HG03039 (cell line): ENCODE results near the gene HRH2.
"Not testable (repeated sequence)": the region's sequence is repeated elsewhere in the genome, so short reads cannot be mapped to it uniquely, and the experiment has no call there.

ENCODE experiments used
- ATAC-seq: cut with Tn5 transposase; IDR thresholded peaks from one replicate; pipeline ENCODE4 v1.9.1; 2021; ENCODE audit warnings: mild to moderate bottlenecking, moderate library complexity; ENCODE audit not compliant: unreplicated experiment

Gene HRH2

DNA sequence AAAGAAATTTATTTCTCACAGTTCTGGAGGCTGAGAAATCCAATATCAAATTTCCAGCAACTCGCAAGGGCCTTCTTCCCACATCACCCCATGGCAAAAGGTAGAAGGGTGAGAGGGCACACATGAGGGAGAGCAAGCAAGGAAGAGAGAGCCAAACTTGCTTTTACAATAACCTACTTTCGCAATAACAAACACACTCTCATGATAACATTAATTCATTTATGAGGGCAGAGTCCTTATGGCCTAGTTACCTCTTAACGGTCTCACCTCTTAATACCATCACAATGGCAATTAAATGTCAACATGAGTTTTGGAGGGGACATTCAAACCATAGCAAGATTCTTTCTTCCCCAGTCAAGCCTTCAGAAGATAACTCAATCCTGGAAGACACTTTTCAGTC is 11.6 kb upstream of the HRH2 start:
- ATAC-seq: no peak

DNA sequence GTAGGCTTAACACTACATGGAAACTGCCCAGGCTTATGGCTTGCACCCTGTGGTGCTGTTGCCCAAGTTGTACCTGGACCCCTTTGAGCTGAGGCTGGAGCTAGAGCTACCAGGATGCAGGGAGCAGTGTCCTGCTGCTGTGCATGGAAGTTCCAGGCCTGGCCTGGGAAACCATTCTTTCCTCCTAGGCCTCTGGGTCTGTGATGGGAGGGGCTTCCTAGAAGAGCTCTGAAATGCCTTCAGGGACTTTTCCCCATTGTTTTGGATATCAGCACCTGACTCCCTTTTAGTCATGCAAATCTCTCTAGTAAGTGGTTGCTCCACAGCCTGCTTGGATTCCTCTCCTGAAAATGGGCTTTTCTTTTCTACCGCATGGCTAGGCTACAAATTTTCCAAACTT is 7.9 kb upstream of the HRH2 start:
- no peak for ATAC-seq

DNA sequence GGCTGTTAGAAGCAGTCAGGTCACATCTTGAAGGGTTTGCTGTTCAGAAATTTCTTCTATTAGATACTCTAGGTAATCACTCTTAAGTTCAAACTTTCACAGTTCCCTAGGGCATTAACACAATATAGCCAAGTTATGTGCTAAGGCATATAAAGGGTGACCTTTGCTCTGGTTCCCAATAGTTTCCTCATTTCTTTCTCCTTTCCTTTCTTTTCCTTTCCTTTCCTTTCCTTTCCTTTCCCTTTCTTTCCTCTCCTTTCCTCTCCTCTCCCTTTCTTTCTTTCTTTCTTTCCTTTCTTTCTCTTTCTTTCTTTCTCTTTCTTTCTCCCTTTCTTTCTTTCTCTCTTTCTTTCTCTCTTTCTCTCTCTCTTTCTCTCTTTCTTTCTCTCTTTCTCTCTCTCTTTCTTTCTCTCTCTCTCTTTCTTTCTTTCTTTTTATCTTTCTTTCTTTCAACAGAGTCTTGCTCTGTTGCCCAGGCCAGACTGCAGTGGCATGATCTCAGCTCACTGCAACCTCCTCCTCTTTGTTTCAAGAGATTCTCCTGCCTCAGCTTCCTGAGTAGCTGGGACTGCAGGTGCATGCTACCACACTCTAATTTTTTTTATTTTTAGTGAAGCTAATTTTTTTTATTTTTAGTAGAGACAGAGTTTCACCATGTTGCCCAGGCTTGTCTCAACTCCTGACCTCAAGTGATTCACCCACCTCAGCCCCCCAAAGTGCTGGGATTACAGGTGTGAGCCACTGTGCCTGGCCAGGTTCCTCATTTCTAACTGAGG is 7.3 kb upstream of the HRH2 start:
- not testable (repeated sequence) for ATAC-seq

DNA sequence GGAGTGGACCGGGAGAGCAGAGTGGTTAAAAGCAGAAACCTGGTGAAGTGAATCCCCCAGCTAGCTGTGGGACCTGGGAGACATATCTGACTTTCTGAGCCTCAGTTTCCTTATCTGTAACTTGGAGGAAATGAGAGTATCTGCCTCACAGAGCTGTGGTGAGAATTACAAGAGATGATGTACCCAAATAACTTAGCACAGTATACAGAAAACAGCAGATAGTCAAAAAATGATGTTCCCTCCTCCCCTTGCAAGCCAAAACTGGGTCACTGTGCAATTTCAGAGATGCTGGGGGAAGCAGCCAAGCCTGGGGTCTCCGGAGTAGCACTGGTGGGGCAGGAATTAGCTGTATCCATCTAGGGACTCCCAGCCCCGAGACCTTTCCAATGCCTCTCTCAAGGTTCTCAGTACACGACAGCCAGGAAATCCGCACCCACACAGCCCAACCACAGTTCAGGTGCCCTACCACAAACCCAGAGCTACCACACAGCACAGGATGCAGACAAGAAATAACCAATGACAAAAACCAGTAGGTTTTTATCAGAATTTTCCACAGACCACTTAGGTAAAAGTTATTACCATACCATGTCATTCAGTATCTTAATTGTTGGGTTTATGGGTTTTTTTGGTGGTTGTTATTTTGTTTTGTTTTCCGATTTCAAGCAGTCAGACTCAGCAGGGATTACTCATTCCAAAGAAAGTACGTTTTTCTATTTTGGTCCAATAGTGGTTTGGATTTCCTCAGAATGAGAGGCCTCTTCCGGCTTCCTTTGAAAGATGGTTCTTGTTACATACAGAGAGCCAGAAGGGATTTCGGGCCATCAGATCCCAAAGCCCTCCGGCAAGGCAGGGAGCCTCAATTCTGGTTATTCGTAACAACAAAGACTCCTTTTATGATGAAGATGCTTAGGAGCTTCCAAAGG is 4.9 kb upstream of the HRH2 start:
- ATAC-seq: no peak

DNA sequence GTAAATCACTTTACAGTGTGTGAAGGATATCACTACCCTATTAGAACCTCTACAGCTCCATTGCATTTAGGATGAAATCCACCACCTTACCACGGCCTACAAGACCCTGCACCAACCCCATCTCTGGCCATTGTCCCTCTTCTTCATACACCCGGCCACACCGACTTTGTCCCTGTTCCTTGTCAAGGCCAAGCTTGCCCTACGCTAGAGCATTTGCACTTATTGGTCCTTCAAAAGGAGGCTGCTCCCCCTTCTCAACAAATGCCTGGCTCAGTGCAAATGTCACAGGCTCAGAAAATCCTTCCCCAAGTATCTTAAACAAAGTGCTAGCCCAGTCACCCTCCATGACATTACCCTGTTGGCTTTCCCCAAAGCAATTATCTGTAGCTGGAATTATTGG is 4.1 kb upstream of the HRH2 start:
- no peak for ATAC-seq

DNA sequence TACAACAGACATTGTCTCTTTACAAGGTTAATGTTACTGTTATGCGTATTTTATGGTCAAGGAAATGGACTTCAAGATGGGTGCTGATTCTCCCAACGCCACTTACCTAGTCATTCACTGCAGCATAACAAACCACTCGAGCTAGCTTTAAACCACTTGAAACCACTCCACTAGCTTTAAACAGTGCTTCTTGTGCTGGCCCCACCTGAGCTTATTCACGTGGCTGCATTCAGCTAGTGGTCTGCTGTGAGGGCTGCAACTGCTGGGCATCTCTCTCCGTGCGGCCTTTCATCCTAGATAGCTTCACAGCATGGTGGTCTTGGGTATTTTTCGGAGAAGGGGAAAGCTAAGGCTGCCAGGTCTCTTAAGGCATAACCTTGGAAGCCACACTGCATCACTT is 3.5 kb upstream of the HRH2 start:
- no peak for ATAC-seq

DNA sequence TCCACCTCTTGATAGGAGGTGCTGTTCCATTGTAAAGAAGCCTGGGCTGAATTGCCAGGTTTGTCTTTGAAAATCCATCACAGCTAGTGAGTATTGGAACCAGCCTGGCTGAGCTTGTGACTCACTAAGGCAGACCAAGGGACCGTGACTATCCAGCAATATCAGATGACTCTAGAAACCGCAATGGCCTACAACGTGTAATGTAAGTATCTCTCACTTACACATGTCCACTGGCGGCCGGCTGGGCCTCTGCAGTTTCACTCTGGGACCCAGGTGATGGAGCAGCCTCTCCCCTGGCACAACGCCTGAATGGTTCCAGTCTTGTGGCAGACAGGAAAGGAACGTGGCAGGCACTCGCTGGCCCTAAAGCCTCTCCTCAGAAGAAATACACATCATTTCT is 3.1 kb upstream of the HRH2 start:
- ATAC-seq: no peak

DNA sequence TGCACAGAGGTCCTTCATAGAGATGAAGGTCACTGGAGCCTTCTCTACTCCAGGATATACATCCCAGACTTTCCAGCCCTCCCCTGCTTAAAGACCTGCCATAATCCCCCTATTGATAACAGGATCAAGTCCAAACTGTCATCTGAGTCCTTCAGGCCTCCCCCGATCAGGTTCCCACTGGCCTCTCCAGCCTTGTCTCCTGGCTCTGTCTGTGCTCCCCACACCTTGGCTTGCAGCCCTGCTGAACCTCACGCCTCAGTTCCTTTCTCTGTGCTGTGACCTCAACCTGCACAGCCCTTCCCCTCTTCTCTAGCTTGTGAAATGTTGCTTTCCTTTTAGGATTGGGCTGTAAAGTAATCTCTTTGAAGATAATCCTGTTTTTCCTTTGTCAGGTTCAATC is 2.5 kb upstream of the HRH2 start:
- no peak for ATAC-seq

DNA sequence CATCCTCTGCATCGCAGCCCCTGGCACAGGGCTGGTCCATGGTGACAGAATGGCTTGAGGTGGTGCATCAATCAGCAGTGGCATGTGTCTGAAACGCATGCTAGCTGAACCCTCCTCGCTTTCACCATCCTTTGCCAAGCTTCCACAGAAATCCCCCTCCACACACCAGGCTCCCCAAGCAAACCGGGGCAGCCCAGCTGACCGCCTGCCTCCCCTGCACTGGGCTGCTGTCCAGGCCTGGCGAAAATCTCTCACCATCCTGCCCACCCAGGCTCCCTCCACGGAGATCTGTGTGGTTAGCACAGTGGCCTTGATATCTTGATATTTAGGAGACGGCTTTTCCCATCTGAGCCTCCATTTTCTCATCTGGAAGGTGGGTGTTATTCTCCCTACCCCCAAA is 905 bp upstream of the HRH2 start:
- no peak for ATAC-seq

DNA sequence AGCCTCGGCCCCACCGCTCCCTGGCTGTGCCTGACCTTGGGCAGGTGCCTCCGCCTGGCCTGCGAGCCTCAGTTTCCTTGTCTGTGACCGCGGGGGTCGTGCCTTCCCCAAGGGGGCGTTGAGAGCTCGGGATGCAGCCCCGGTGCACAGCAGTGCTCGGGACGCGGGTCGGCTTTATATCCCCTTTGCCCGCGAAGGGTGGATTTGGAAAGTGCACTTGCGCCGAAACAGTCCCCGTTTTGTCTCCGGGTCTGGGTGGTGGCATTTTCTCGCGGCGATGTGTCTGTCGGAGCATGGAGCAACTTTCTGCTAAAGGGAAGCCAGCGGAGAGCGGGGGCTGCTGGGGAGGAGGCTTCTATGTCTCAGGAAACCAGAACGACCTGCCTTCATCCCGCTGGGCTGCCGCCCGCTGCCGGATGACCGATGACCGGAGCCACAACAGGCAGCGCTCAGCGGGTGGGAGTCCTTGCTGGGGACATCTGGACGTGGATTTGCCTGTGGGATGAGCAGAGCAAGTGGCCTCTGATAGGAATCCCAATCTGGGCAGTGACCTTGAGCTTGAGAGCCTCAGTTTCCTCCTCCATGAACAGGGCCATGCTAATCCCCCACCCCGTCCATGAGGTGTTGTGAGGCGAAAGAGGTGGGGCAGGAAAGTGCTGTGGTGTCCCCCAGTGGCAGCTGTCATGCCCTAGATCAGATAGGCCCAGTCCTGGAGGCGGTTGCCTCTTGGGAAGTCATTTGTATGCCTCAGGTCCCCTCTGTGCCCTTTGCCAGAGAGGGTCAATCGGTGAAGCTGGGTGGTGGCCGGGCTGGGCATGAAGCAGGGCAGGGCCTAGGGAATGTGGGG is 651 bp downstream of the HRH2 start:
- ATAC-seq: no peak

DNA sequence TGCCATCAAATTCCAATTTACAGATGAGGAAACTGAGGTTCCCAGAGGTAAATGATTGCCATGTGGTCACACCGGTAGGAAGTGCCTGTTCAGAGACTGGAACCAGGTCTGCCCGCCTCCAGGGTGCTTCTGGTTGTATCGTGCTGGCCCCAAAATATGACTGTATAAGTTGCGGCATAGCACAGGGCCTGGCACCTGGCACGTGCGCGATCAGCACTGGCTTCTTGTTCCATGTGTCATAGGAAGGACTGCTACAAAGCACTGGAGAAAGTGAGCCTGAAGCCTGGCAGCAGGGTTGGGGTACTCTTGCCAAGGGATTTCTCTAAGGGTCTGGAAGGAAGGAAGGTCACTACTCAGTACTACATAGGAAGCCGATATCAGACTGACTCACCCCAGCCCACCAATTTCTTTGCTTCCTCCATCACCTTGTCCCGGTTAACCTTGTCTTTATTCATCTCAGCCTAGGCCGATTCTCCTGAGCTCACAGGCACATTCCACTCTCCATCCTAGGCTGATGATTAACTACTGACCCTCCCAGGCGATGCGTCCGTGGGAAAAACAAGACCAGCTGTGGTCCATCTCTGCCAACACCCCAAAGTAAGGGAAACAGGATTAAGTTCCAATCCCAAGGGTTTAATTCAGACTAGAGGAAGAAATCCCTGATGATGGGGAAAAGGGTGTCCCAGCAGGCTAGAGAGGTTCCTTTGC is 1.8 kb downstream of the HRH2 start:
- ATAC-seq: no peak

DNA sequence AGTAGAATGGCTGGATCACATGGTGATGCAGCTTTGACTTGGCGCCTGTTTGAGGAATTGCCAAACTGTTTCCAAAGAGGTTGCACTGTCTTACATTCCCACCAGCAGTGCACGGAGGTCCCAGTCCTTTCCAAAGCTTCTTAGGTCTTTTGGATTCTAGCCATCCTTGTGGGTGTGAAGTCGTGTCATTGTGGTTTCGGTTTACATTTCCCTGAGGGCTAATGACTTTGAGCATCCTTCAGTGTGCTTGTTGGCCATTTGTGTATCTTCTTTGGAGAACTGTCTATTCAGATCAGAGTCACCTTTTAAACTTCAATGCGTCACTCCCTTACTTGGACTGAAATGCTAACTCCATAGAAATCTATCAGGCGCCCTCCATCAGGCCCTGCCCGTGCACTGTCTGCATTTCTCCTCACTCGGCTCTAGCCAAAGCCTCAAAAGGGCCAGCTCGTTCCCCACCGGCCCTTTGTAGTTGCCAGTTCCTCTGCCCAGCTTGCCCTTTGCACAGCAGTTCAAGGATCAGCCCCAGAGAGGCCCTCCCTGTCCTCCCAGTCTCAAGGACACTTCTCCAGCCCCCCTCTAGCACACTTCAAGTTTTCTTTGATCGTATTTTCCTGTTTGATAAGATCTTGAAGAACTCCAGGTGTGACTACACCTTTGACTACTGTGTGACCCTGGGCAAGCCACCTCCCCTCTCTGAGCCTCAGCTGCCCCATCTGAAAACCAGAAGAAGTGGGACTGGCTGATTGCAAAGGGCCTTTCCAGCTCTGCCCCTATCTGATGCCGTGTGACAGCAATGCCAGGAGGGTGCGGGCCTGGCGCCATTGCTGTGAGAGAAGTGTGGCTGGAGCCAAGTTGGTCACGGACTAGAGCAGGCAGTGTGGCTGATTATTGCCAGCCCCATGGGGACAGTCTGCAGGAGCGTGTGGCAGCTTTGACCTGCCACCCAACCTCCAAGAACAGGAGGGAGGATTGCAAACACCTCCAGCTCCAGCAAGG is 5.6 kb downstream of the HRH2 start:
- ATAC-seq: no peak

DNA sequence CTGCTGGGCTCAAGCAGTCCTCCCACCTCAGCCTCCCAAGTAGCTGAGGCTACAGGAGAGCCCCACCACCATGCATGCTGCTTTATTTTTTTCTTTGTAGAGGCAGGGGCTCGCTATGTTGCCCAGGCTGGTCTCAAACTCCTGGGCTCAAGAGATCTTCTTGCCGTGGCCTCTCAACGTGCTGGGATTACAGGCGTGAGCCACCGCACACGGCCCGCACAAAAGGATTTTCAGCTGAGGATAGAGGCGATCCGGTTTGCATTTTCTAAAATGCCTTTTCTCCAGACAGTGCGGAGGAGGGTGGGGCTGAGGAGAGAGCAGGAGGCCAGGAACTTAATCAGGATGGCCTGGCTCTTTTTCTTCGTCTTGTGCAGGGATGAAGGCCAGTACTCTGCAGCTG is 6.9 kb downstream of the HRH2 start:
- no peak for ATAC-seq

DNA sequence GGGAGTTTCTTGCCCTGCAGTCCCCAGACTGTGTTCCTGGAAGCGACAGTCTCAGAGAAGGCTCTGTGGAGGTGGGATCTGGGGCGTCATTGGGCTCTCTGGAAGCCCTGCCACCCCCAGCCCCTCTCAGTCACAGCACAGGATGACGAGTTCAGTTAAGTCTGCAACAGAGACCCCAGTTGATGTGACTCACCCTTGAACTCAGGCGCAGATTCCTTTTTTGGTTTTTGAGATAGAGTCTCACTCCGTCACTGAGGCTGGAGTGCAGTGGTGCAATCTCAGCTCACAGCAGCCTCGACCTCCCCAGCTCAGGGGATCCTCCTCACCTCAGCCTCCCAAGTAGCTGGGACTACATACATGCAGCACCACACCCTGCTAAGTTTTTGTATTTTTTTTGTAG is 8.3 kb downstream of the HRH2 start:
- ATAC-seq: no peak

DNA sequence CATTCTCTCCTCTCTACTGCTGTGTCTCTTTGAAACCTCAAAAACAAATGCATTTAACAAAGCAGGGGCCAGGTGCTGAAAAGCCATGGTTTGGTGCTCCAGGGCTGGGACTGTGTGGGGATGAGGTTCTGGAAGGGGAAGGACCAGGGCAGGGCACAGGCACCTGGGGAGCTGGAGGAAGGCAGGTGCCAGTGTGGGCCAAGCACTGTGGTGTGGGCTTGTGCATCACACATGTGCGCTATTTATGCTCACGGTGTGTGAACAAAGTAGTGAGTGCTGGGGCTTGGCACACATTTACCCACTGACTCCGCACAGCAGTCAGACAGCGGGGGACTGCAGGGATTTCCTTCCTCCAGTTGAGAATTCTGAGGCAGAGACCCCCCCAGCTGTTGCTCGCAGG is 10.1 kb downstream of the HRH2 start:
- ATAC-seq: no peak

DNA sequence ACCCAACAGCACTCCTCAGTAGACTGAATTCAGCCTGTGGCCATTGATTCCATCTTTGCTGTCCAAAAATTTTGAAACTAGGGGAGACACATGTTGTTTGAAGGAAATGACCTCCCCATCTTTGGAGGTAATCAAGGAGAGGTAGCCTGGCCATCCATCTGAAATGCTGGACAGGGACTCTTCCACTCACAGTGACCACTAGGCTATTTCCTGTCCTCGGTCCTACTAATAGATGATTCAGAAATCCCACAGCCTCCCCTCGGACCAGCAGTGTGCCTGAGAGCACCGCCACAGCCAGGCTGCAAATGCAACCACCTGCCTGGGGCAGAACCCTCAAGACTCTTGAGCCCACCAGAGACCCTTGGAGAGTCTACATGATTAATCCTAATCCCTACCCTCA is 12.5 kb downstream of the HRH2 start:
- ATAC-seq: no peak

DNA sequence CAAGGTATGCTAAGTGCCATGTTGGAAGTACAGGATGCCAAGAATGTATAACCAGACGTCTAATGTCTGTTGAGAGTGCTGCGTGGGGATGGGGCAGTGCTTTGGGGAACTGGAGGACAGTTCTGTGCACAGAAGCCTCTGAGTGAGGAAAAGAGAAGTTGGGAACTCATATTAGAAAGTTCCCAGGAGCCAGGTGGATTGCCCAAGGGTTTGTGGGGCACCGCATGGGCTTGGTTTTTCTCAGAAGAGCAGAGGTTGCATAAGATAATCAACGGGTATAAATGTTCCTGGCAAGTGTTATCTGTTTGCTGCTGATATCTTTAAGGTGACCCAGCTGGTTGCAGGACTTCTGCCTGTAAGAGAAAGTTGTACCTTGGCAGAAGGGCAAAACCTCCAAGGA is 13.1 kb downstream of the HRH2 start:
- ATAC-seq: no peak

DNA sequence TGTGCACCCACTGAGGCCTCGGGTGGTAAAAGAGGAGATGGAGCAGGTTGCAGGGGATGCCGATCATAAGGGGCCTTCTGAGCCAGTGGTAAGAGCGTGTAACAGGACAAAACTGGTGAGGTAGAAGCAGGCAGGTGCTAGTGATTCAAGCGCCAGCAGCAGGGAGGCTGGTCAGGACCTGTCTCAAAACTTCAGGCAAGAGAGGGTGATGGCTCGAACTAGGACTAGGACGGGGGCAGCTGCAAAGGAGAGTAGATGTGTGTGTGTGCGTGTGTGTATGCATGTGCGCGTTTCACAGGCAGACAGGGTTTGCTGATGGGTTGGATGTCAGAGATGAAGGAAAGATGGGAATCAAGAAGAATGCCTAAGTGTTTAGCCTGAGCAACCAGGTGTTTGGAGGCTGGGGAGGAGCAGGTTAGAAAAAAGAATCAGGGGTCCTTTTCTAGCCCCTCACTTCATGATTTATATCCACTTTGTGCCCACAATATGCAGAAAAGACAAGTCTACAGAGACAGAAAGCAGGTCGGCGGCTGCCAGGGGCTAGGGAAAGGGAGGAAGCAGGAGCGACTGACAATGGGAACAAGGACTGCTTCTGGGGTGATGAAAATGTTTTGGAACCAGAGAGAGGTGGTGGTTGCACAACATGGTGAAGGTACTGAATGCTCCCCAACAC is 15.2 kb downstream of the HRH2 start:
- ATAC-seq: no peak

DNA sequence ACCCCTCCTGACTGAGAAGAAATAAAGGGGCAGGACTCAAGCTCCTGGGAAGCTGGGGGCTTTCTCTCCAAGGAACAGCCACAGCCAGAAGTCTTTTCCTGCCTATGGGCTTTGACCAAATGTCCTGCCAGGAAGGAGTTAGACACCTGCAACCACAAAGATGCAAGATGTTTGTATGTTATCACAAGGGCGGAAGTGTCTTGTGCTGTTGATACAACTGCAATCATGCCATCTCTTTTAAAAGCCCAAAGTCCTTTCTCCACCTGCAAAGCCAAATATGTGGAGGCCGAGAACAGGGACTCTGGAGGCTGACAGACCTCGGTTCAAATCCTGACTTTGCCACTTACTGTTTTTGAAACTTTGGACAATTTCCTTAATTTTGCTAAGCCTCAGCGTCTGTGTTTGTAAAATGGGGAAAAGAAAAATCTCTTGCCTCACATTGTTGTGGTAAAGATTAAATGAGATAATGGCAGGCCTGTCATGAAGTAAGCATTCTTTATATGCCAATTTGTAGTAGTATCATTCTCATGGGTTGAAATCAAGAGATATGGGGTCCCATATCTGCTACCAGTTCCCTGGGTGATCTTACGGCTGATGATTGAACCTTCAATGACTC is 17.0 kb downstream of the HRH2 start:
- no peak for ATAC-seq
